ENCODE measurements around the gene AK4. TPM values are rescaled to one million over a fixed set of nuclear protein-coding genes. Genes with fewer than 3 reads are reported as not detected.

Gene AK4
- total RNA-seq, 1 experiment from 2014 or later = 180 TPM

DNA sequence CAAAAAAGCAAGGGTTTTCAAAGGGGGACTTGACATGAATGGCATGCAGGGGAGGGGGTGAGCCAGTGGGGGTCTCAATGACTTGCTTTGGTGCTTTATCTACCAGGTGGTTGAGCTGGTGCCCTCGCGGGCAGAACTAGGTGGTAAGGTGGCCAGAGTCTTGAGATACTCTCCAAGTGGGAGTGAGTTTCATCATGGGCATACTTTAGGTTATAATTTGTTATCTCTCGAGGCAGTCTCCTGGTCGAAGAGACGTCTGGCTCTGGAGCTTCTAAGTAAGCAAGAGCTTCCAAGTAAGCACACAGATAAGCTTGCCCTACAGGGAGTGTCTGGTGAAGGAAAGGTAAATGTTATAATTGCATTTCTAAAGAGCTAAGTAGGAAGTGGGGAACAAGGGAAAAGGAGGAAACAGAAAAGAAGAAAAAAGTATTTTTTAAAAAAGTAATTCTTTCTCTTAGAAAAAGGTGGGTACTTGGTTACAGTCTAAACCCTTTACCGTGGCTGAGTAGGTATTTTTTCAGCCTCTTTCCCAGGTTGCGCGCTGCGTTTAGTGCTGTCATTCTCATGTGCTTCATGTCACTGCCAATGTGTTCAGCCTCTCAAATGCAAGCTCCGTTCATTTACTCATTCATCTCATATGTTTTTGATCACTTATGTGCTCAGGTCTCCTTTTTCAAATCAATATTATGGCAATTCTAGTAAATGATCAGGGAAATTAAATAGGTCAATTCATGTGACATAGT, 129.8 kb downstream of the AK4 start (continued):
- TF ChIP-seq NR3C1 (CRISPR knock-in tag; conservative IDR thresholded peaks at IDR 0.05; ENCODE audit: low read depth) (no peak), FOXJ3 (CRISPR knock-in tag; IDR thresholded peaks at IDR 0.05; ENCODE audit: borderline replicate concordance) (no peak), ZNF121 (CRISPR knock-in tag; IDR thresholded peaks at IDR 0.05) (no peak)
- TF ChIP-seq, protein P1, sequence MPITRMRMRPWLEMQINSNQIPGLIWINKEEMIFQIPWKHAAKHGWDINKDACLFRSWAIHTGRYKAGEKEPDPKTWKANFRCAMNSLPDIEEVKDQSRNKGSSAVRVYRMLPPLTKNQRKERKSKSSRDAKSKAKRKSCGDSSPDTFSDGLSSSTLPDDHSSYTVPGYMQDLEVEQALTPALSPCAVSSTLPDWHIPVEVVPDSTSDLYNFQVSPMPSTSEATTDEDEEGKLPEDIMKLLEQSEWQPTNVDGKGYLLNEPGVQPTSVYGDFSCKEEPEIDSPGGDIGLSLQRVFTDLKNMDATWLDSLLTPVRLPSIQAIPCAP (CRISPR knock-in tag; IDR thresholded peaks at IDR 0.05) = no peak

DNA sequence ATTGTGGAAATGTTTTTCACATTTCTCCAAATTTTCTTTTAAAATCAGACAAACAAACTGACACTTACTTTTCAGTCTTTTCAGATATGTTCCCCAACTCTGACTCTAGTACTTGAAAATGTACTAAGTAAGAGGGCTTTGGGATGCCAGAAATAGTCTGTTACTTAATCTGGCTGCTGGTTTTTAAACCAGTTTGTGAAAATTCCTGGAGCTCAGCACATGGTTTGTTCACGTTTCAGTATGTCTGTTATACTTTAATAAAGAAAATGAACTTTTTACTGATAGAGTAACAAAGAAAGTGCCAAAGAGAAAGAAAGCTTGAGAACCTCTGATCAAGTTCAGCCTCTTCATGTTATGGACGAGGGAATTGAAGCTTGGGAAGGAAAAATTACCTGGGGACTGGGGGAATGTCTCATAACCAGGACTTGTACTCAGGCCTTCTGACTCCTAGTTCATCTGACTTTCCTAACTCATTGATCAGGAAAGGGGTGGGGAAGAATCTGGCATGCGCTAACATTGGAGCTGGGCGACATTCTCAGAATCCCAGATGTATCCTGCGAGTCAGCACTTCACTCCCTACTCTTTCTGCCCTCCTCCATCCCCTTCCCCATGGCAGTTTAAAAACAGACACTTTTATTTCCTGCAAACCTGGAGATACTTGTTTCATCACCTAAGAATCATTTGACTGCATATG, 130.5 kb downstream of the AK4 start:
- H3K4me3 Mint-ChIP-seq = peak overlapping the region; percentile 69
- CTCF ChIA-PET = interaction anchor here (1.0 to 3.1 kb wide), 8 partner anchors 11 to 409 kb away, joined by 3 to 28 read pairs (median 4); partner anchors contain the start of gene DNAJC6
- no peaks in the 10 kb centered on the region for H3K36me3 Mint-ChIP-seq
- TF ChIP-seq ZNF317 (CRISPR knock-in tag; IDR thresholded peaks at IDR 0.05; ENCODE audit: borderline replicate concordance, low read depth) (no peak), ATF3 (CRISPR knock-in tag; conservative IDR thresholded peaks at IDR 0.05) (no peak), ZNF416 (CRISPR knock-in tag; IDR thresholded peaks at IDR 0.05) (no peak), ERG (CRISPR knock-in tag; IDR thresholded peaks at IDR 0.05) (no peak), SP1 (CRISPR knock-in tag; conservative IDR thresholded peaks at IDR 0.05) (no peak), CBFB (CRISPR knock-in tag; IDR thresholded peaks at IDR 0.05; ENCODE audit: low read depth) (no peak), STAT6 (CRISPR knock-in tag; conservative IDR thresholded peaks at IDR 0.05; ENCODE audit: low read depth) (no peak), TEAD4 (CRISPR knock-in tag; IDR thresholded peaks at IDR 0.05) (no peak), EMX1 (CRISPR knock-in tag; IDR thresholded peaks at IDR 0.05) (no peak), ATF1 (CRISPR knock-in tag; IDR thresholded peaks at IDR 0.05) (no peak), ZNF396 (CRISPR knock-in tag; IDR thresholded peaks at IDR 0.05; ENCODE audit: borderline replicate concordance) (no peak), MYBL2 (CRISPR knock-in tag; IDR thresholded peaks at IDR 0.05) (no peak), NFE2L1 (CRISPR knock-in tag; IDR thresholded peaks at IDR 0.05) (no peak)
- TF ChIP-seq, protein P2, sequence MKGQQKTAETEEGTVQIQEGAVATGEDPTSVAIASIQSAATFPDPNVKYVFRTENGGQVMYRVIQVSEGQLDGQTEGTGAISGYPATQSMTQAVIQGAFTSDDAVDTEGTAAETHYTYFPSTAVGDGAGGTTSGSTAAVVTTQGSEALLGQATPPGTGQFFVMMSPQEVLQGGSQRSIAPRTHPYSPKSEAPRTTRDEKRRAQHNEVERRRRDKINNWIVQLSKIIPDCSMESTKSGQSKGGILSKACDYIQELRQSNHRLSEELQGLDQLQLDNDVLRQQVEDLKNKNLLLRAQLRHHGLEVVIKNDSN (CRISPR knock-in tag; IDR thresholded peaks at IDR 0.05) = no peak
- TF ChIP-seq, protein P3, sequence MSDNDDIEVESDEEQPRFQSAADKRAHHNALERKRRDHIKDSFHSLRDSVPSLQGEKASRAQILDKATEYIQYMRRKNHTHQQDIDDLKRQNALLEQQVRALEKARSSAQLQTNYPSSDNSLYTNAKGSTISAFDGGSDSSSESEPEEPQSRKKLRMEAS (CRISPR knock-in tag; IDR thresholded peaks at IDR 0.05) = no peak
- TF ChIP-seq, protein P4, sequence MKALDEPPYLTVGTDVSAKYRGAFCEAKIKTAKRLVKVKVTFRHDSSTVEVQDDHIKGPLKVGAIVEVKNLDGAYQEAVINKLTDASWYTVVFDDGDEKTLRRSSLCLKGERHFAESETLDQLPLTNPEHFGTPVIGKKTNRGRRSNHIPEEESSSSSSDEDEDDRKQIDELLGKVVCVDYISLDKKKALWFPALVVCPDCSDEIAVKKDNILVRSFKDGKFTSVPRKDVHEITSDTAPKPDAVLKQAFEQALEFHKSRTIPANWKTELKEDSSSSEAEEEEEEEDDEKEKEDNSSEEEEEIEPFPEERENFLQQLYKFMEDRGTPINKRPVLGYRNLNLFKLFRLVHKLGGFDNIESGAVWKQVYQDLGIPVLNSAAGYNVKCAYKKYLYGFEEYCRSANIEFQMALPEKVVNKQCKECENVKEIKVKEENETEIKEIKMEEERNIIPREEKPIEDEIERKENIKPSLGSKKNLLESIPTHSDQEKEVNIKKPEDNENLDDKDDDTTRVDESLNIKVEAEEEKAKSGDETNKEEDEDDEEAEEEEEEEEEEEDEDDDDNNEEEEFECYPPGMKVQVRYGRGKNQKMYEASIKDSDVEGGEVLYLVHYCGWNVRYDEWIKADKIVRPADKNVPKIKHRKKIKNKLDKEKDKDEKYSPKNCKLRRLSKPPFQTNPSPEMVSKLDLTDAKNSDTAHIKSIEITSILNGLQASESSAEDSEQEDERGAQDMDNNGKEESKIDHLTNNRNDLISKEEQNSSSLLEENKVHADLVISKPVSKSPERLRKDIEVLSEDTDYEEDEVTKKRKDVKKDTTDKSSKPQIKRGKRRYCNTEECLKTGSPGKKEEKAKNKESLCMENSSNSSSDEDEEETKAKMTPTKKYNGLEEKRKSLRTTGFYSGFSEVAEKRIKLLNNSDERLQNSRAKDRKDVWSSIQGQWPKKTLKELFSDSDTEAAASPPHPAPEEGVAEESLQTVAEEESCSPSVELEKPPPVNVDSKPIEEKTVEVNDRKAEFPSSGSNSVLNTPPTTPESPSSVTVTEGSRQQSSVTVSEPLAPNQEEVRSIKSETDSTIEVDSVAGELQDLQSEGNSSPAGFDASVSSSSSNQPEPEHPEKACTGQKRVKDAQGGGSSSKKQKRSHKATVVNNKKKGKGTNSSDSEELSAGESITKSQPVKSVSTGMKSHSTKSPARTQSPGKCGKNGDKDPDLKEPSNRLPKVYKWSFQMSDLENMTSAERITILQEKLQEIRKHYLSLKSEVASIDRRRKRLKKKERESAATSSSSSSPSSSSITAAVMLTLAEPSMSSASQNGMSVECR (CRISPR knock-in tag; IDR thresholded peaks at IDR 0.05; ENCODE audit: borderline replicate concordance) = no peak
- TF ChIP-seq, protein P5, sequence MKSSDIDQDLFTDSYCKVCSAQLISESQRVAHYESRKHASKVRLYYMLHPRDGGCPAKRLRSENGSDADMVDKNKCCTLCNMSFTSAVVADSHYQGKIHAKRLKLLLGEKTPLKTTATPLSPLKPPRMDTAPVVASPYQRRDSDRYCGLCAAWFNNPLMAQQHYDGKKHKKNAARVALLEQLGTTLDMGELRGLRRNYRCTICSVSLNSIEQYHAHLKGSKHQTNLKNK (CRISPR knock-in tag; IDR thresholded peaks at IDR 0.05) = no peak
- DNase-seq (ENCODE audit: low spot score) (no peak), ATAC-seq (peak; percentile 65)
- H3K27me3 Mint-ChIP-seq (ENCODE audit: low read depth) = no peaks in the 10 kb centered on the region; the same call in none of the 2 replicates
- H3K9me3 Mint-ChIP-seq = no peaks in the 10 kb centered on the region
- H3K27ac Mint-ChIP-seq = peak overlapping the region; percentile 59; the same call in 1 of the 2 replicates
- H3K4me1 Mint-ChIP-seq = peaks cover 65% of the 10 kb centered on the region
- POLR2A ChIA-PET = interaction anchor here (0.6 to 1.7 kb wide), 3 partner anchors 142 to 1521 kb away, joined by 3 to 5 read pairs (median 4); partner anchors contain the start of genes LEPR and LEPROT
